HG02973 (cell line): Measurements from ENCODE around the gene MDN1.
"Not testable (repeated sequence)": the region's sequence is repeated elsewhere in the genome, so short reads cannot be mapped to it uniquely, and the experiment has no call there.

Experiments
- ATAC-seq: cut with Tn5 transposase; IDR thresholded peaks from one replicate; pipeline ENCODE4 v1.9.1; 2021; ENCODE audit warnings: moderate library complexity; ENCODE audit not compliant: unreplicated experiment

The MDN1 gene

GRCh38 chr6:89819336-89820130, at the start of gene MDN1:
Gene MDN1 (minus strand): TSS chr6:89819794. CDS start chr6:89819607, 187 bp downstream.
- peak; percentile 91 for ATAC-seq

- no peak for ATAC-seq
Measured at GRCh38 chr6:89866024-89866678, 46.6 kb upstream of the MDN1 start.

- peak; percentile 20 for ATAC-seq
Measured at GRCh38 chr6:89862698-89863097, 43.1 kb upstream of the MDN1 start.

GRCh38 chr6:89862273-89862672, 42.7 kb upstream of the MDN1 start:
- peak; percentile 58 for ATAC-seq

- peak; percentile 73 for ATAC-seq
Measured at GRCh38 chr6:89859744-89860143, 40.1 kb upstream of the MDN1 start.

GRCh38 chr6:89858041-89858440, 38.4 kb upstream of the MDN1 start:
- no peak for ATAC-seq

- ATAC-seq = no peak
Measured at GRCh38 chr6:89853068-89853467, 33.5 kb upstream of the MDN1 start.

GRCh38 chr6:89847513-89847912, 27.9 kb upstream of the MDN1 start:
- ATAC-seq = not testable (repeated sequence)

GRCh38 chr6:89843070-89843469, 23.5 kb upstream of the MDN1 start:
- ATAC-seq = no peak

- ATAC-seq = no peak
Measured at GRCh38 chr6:89842228-89842627, 22.6 kb upstream of the MDN1 start.

GRCh38 chr6:89840538-89840937, 20.9 kb upstream of the MDN1 start:
- ATAC-seq = no peak

- no peak for ATAC-seq
Measured at GRCh38 chr6:89836639-89837222, 17.1 kb upstream of the MDN1 start.

GRCh38 chr6:89834884-89835792, 15.5 kb upstream of the MDN1 start:
- ATAC-seq = peak; percentile 92

GRCh38 chr6:89830170-89830809, 10.7 kb upstream of the MDN1 start:
- ATAC-seq = no peak

GRCh38 chr6:89829472-89830169, 10.0 kb upstream of the MDN1 start, which contains the start of gene CASP8AP2:
Gene CASP8AP2 (plus strand): TSS chr6:89829880.
- ATAC-seq = peak; percentile 94

GRCh38 chr6:89828988-89829471, 9.4 kb upstream of the MDN1 start:
- peak; percentile 28 for ATAC-seq

GRCh38 chr6:89828475-89828987, 8.9 kb upstream of the MDN1 start:
- ATAC-seq = not testable (repeated sequence)

GRCh38 chr6:89826029-89826528, 6.5 kb upstream of the MDN1 start:
- ATAC-seq = no peak

- ATAC-seq = peak; percentile 24
Measured at GRCh38 chr6:89818977-89819335, 638 bp downstream of the MDN1 start.
